ENCODE measurements around the gene TTC32. TPM values are rescaled to one million over a fixed set of nuclear protein-coding genes. Genes with fewer than 3 reads are reported as not detected.
A peak's percentile ranks its signal among the peaks of the same experiment; 100 is the strongest.

TTC32 gene
- polyA plus RNA-seq, 10 donors: 12.4 to 23.6 (median 17.2) TPM

DNA sequence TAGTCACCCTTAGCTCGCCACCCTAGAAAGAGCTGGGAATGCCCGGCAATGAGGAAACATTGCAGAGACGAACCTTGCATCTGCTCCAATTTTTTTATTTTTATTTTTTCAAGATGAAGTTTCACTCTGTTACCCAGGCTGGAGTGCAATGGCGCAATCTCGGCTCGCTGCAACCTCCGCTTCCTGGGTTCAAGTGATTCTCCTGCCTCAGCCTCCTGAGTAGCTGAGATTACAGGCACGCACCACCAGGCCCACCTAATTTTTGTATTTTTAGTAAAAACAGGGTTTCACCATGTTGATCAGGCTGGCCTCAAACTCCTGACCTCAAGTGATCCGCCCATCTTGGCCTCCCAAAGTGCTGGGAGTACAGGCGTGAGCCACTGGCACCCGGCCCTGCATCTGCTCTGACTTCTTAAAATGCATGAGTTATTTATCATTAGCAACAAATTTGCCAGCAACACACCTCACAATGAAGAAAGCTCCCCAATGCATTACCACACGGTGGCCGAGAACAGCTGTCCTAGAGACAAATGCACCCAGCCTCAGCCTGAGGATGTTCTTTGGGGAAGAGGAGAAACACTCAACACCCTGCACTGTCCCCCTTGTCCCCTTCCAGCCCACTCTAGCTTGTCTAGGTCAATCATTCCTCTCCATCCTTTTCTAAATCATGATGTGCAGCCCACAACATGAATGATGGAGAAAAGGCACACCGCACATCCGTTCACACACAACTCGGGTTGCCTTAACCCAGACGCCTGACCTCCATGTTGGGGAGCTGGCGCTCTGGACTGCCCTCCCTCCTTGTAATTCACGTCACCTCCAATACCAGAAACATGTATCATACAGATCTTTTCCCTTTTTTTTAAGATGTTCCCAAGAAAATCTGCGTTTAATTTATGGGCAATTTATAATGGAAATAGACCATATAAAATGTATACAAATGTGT lies 46.9 kb downstream of the TTC32 start:
- peak in 2 of 3 donors; percentile 25 to 37 for DNase-seq

DNA sequence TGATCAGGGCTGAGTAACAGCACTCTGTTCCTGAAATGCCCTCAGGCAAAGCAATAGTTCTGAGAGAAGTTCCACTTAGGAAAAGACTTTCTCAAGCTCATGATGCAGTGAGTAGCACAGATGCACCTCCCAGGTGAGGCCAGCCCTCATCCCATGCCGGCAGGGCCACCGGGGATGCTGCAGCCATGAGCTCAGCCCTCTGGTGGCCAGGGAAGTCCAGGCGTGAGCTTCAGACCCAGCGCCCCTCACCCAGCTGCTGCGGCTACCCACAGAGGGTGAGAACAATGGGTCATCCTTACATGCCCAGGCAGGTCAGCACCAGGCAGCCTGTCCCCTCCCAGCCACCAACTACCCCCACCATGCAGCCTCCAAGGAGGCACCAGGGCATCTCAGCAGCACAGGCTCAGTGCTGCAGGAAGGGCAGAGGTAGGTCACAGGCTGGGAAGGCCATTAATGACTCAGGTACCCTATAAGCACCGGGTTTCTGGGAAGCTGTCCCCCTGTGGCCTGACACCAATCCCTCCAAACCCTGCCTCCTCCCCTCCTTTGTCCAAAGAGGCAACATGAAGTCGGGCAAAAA lies 50.6 kb downstream of the TTC32 start:
- no peak for DNase-seq

DNA sequence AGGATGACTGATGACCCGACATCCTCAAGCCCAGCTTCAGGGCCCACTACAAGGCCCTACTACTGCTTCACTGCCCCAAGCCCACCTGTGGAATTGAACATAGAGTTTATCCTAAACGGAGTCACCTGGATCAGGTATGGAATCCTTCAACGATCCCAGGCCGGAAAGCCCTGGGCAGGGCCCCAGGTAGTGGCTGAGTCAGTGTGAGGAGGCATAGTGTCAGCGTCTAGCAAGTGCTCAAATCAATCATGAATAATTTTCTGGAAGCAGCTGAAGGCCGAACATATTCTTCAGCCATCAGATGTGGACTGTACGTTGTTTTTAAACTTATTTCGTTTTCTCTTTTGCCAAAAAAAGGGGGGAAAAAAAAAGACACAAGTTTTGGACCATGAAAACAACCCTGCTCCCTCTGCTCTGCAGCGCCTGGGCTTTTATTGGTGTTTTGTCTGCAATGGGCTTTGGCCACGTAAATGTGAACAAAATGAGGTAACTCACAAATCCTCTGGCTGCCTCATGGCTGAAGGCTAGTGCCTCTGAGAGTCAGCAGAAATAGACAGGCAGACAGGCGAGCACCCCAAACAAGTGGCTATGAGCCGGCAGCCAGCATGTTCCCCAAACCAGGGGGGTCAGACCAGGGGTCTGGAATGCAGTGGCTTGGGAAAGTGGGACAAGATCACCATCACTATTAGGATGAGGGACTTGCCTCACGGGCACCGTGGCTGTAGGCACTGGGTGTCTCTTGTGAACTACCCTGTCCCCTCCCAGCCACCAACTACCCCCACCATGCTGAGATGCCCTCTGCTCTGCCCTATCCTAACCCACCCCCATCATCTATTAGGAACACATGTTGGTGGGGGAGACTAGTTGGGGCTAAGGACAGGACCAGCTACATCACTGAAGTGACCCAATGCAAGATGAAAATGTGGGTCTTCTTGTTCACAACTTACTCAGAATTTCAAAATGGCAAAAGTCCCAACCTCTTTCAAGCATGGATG lies 51.4 kb downstream of the TTC32 start:
- no peak for DNase-seq

- no peak for DNase-seq
These were observed 52.8 kb downstream of the TTC32 start for GRCh38 chr2:19848952-19849351.

DNA sequence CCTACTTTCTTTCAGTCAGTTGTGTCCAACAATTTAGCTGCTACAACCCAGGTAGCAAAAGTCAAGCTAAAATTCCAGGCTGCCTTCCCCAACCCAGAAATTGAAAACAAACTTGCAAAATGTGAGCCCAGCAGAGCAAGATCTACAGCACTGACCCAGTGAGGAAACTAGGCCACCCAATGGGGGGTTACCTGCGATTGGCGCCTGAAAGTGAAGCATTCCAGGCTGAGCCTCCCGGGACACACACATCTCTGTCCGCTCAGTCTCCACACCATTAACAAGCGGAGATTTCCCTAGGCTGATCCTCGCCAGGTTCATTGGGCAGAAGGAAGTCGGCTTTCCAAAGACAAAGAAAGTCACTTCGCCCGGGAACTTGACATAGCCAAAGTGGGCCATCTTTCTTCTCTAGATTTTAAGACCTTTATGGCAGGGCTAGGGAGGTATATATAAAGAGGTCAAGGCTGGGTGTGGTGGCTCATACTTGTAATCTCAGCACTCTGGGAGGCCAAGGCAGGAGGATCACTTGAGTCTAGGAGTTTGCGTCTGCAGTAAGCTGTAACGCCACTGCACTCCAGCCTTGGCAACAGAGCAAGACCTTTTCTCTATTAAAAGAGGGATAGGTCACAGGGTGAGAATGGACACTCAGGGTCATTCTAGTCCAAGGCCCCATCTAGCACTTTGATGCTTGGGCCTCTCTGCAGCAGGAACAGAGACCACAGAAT lies 53.6 kb downstream of the TTC32 start:
- no peak for DNase-seq

DNA sequence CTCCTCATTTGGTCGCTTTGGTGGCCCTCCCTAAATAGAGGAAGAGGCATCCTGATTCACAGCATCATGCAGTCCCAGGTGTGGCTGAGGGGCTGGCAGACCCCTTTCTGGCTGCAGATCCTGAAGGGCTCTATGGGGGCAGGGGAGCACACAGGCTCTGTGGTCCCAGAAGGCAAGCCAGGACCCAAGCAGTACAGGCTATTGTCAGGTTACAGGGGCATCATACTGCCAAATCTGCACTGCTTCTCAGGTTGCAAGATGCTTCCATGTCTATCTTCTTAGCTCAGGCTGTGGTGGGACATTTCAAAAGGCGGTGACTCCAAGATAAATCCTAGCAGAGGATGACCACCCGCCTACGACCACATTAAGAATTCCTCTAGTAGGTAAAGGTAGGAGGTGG lies 54.3 kb downstream of the TTC32 start:
- DNase-seq: no peak

Other genes with a start within 250 kb of the TTC32 start
- gene WDR35, start 88.1 kb upstream of the TTC32 start, polyA plus RNA-seq (ENCODE audit: insufficient read length in 10 of 10): 10 to 100 TPM in 2 of 10 donors, 1 to 10 TPM in 8; 5.8 to 11.5 (median 8.3) TPM
- 1 to 10 TPM in 7 of 10 donors, under 1 TPM in 3; 0.63 to 1.7 (median 1.2) TPM for gene MATN3, start 110.7 kb upstream of the TTC32 start, polyA plus RNA-seq (ENCODE audit: insufficient read length in 10 of 10)
- 100 to 1,000 TPM; 341 to 420 (median 373) TPM for gene LAPTM4A, start 149.6 kb upstream of the TTC32 start, polyA plus RNA-seq (ENCODE audit: insufficient read length in 10 of 10)

Measured in muscle of back (tissue), 11 donors.